KMS-11 (cell line): ENCODE data around the gene SIRPA.

Experiments
- H2AFZ ChIP-seq: fragments of 200-600 bp; sonication (generic); 2 replicates; pipeline ENCODE4 v1.6.1; 2016; ENCODE audit warnings: antibody characterized with exemption, mixed run types, low read depth
- H3K27ac ChIP-seq: fragments of 200-600 bp; sonication (generic); 2 replicates; pipeline ENCODE4 v1.6.1; 2016; ENCODE audit warnings: mild to moderate bottlenecking, mixed run types
- H3K27me3 ChIP-seq: fragments of 200-600 bp; sonication (generic); 2 replicates; pipeline ENCODE4 v1.6.1; 2017; ENCODE audit warnings: mild to moderate bottlenecking, low read depth, mixed run types, moderate library complexity; ENCODE audit not compliant: insufficient read depth
- H3K36me3 ChIP-seq: fragments of 200-600 bp; sonication (generic); 2 replicates; pipeline ENCODE4 v1.6.1; 2017; ENCODE audit warnings: mild to moderate bottlenecking, mixed run types; ENCODE audit not compliant: insufficient read depth
- H3K4me1 ChIP-seq: fragments of 200-600 bp; sonication (generic); 2 replicates; pipeline ENCODE4 v1.6.1; 2016; ENCODE audit warnings: mild to moderate bottlenecking, low read depth, mixed run types; ENCODE audit not compliant: poor library complexity, severe bottlenecking
- H3K4me2 ChIP-seq: fragments of 200-600 bp; sonication (generic); 2 replicates; pipeline ENCODE4 v1.7.0; 2016; ENCODE audit warnings: mild to moderate bottlenecking, mixed run types
- H3K4me3 ChIP-seq: fragments of 200-600 bp; sonication (generic); IDR thresholded peaks from 2 replicates; pipeline ENCODE4 v1.6.1; 2017; ENCODE audit warnings: low read depth, low read length, mixed read lengths; ENCODE audit not compliant: insufficient read depth
- H3K79me2 ChIP-seq: fragments of 200-600 bp; sonication (generic); 2 replicates; pipeline ENCODE4 v1.6.1; 2016; ENCODE audit warnings: low read depth, mixed run types; ENCODE audit not compliant: insufficient read depth
- H3K9ac ChIP-seq: fragments of 200-600 bp; sonication (generic); 2 replicates; pipeline ENCODE4 v1.6.1; 2016; ENCODE audit warnings: mild to moderate bottlenecking, mixed run types
- H4K20me1 ChIP-seq: fragments of 200-600 bp; sonication (generic); 2 replicates; pipeline ENCODE4 v1.6.1; 2016; ENCODE audit warnings: mild to moderate bottlenecking, mixed run types; ENCODE audit not compliant: insufficient read depth
- CTCF ChIP-seq: fragments of 200-600 bp; sonication (generic); conservative IDR thresholded peaks from 2 replicates; pipeline ENCODE4 v1.6.1; 2017; ENCODE audit warnings: low read depth, mild to moderate bottlenecking, antibody characterized with exemption, low read length, moderate library complexity, mixed read lengths

Gene SIRPA

GRCh38 chr20:1858871-1859270, 36.3 kb upstream of the SIRPA start:
- Histone ChIP-seq H3K9ac (no peak overlapping the region), H3K4me3 (no peak overlapping the region), H3K79me2 (no peaks in the 10 kb centered on the region), H3K4me2 (no peak overlapping the region), H4K20me1 (no peaks in the 10 kb centered on the region), H2AFZ (no peak overlapping the region), H3K27ac (no peak overlapping the region), H3K4me1 (no peaks in the 10 kb centered on the region), H3K36me3 (no peaks in the 10 kb centered on the region), H3K27me3 (no peaks in the 10 kb centered on the region)
- TF ChIP-seq CTCF, result no peak

- no peak overlapping the region for H3K27ac ChIP-seq
- H3K9ac ChIP-seq, result no peak overlapping the region
- H3K4me3 ChIP-seq, result no peak overlapping the region
- no peaks in the 10 kb centered on the region for H3K79me2 ChIP-seq
- no peaks in the 10 kb centered on the region for H3K4me1 ChIP-seq
- no peaks in the 10 kb centered on the region for H3K36me3 ChIP-seq
- H3K27me3 ChIP-seq, result no peaks in the 10 kb centered on the region
- no peak for TF ChIP-seq CTCF
- H4K20me1 ChIP-seq, result no peaks in the 10 kb centered on the region
- no peak overlapping the region for H2AFZ ChIP-seq
- no peak overlapping the region for H3K4me2 ChIP-seq
These were observed 34.8 kb upstream of the SIRPA start for GRCh38 chr20:1860446-1860845.

GRCh38 chr20:1861347-1861976, 33.7 kb upstream of the SIRPA start:
- no peaks in the 10 kb centered on the region for H3K27me3 ChIP-seq
- no peaks in the 10 kb centered on the region for H3K4me1 ChIP-seq
- H4K20me1 ChIP-seq, result no peaks in the 10 kb centered on the region
- no peak overlapping the region for H3K4me2 ChIP-seq
- H2AFZ ChIP-seq, result no peak overlapping the region
- no peak overlapping the region for H3K27ac ChIP-seq
- H3K4me3 ChIP-seq, result no peak overlapping the region
- no peaks in the 10 kb centered on the region for H3K36me3 ChIP-seq
- no peaks in the 10 kb centered on the region for H3K79me2 ChIP-seq
- no peak for TF ChIP-seq CTCF
- H3K9ac ChIP-seq, result no peak overlapping the region

- TF ChIP-seq CTCF, result no peak
These were observed 33.1 kb upstream of the SIRPA start for GRCh38 chr20:1861996-1862662.

More at GRCh38 chr20:1861996-1862662, 33.1 kb upstream of the SIRPA start:
- H3K36me3 ChIP-seq, result no peaks in the 10 kb centered on the region
- no peaks in the 10 kb centered on the region for H4K20me1 ChIP-seq
- no peak overlapping the region for H2AFZ ChIP-seq
- no peak overlapping the region for H3K4me3 ChIP-seq
- no peak overlapping the region for H3K9ac ChIP-seq
- H3K27me3 ChIP-seq, result no peaks in the 10 kb centered on the region
- H3K4me2 ChIP-seq, result no peak overlapping the region
- H3K4me1 ChIP-seq, result no peaks in the 10 kb centered on the region
- no peak overlapping the region for H3K27ac ChIP-seq
- H3K79me2 ChIP-seq, result no peaks in the 10 kb centered on the region
